Esophagus muscularis mucosa (tissue), 4 donors: ENCODE measurements around the gene STK10.

ENCODE experiments used
- EP300 ChIP-seq: sonication (generic); formaldehyde crosslinking; IDR thresholded peaks from one replicate; pipeline ENCODE4 v1.6.1; 2017; ENCODE audit warnings: antibody characterized with exemption
- POLR2AphosphoS5 ChIP-seq, 2 donors: sonication (generic); formaldehyde crosslinking; IDR thresholded peaks; one replicate each; pipeline ENCODE4 v1.6.1; 2017; ENCODE audit warnings: antibody characterized with exemption in 2 of 2
- TF ChIP-seq, protein P1 (sequence below), 3 experiments: fragments of 200-600 bp in 2 of 3; fragments of 450-650 bp in 1 of 3; sonication (generic) in 2 of 3; IDR thresholded peaks; one replicate each; pipeline ENCODE4 v1.5.1; 2017 to 2019; ENCODE audit warnings: antibody characterized with exemption in 3 of 3, mild to moderate bottlenecking in 2 of 3, moderate library complexity in 1 of 3

DNA sequence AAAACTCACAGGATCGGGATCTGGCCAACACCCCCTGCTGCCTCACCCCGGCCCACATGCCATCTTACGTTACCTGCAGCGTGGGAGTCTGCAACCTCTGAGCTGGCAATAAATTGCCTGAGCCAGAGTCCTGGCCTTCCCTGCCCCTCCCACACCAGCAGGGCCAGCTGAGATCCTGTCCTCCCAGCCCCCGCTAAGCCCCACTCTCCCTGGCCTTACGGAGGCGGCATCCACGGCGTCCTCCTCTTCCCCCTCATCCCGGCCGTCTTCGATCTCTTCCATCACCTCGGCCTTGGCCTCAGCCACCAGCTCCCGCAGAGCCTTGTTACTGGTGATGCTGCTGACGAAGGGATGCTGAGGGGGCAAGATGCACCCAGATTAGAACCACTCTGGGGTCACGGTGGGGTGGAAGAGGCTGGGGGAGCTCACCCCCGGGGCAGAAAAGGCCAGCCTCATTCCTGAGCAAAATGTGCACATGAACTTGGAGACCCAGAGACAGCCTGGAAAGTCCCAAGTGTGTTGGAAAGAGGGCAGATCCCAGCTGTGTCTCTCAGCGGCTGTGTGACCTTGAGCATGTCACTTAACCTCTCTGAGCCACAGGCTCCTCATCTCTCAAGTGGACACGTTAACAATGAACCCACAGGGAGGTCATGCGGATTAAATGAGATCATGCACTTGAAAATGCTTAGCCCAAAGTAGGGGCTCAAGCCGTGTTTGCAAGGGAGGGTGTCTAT, 91.7 kb downstream of the STK10 start:
- TF ChIP-seq, protein P1, sequence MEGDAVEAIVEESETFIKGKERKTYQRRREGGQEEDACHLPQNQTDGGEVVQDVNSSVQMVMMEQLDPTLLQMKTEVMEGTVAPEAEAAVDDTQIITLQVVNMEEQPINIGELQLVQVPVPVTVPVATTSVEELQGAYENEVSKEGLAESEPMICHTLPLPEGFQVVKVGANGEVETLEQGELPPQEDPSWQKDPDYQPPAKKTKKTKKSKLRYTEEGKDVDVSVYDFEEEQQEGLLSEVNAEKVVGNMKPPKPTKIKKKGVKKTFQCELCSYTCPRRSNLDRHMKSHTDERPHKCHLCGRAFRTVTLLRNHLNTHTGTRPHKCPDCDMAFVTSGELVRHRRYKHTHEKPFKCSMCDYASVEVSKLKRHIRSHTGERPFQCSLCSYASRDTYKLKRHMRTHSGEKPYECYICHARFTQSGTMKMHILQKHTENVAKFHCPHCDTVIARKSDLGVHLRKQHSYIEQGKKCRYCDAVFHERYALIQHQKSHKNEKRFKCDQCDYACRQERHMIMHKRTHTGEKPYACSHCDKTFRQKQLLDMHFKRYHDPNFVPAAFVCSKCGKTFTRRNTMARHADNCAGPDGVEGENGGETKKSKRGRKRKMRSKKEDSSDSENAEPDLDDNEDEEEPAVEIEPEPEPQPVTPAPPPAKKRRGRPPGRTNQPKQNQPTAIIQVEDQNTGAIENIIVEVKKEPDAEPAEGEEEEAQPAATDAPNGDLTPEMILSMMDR (IDR thresholded peaks at IDR 0.05), result no peak
- no peak for TF ChIP-seq EP300
- no peak for TF ChIP-seq POLR2AphosphoS5 (IDR thresholded peaks at IDR 0.05)
